NT2/D1 (cell line): ENCODE results near the gene CD1E.

Source experiments
- SUZ12 ChIP-seq: IDR thresholded peaks from 2 replicates; pipeline ENCODE4 v1.6.1; 2011; ENCODE audit not compliant: insufficient read length, insufficient read depth; ENCODE audit errors: extremely low read depth
- YY1 ChIP-seq: IDR thresholded peaks from 2 replicates; pipeline ENCODE4 v1.6.1; 2011; ENCODE audit not compliant: insufficient read length, insufficient read depth
- ZNF274 ChIP-seq: IDR thresholded peaks from 2 replicates; pipeline ENCODE4 v1.6.1; 2011; ENCODE audit warnings: mild to moderate bottlenecking, low read depth, low read length

- no peak for TF ChIP-seq ZNF274
- TF ChIP-seq YY1 = no peak
- TF ChIP-seq SUZ12 = no peak
Observed at GRCh38 chr1:158357441-158357840, 3.7 kb downstream of the CD1E start.
